22Rv1 (cell line): ENCODE measurements around the gene FBN2.

Experiments
- CTCF ChIP-seq: fragments of 450-650 bp; IDR thresholded peaks from 2 replicates; pipeline ENCODE4 v1.5.1; 2017; ENCODE audit warnings: mild to moderate bottlenecking
- ZFX ChIP-seq: fragments of 450-650 bp; IDR thresholded peaks from 2 replicates; pipeline ENCODE4 v1.6.1; 2017; ENCODE audit warnings: antibody characterized with exemption, borderline replicate concordance

GRCh38 chr5:128380337-128380736, 157.7 kb downstream of the FBN2 start:
- TF ChIP-seq CTCF (no peak), ZFX (no peak)
